ENCODE results near the gene PCSK2. TPM values are rescaled to one million over a fixed set of nuclear protein-coding genes. Genes with fewer than 3 reads are reported as not detected.

The PCSK2 gene
- total RNA-seq, 1 donor from 2014 or later, result 0.86 TPM

- intact Hi-C loops (cut with DNase I), result loop anchor here (5.0 to 10.0 kb wide), 2 partner anchors 489 to 776 kb away; partner anchors contain the start of gene ZNF133
- ATAC-seq (ENCODE audit: poor library complexity) (no peak), DNase-seq (no peak)
Observed at GRCh38 chr20:17508756-17509155, 281.9 kb downstream of the PCSK2 start.

GRCh38 chr20:17510548-17510947 lies 283.7 kb downstream of the PCSK2 start:
- intact Hi-C loops (cut with DNase I), result no loop called here
- no peak for DNase-seq
- ATAC-seq (ENCODE audit: poor library complexity), result no peak

GRCh38 chr20:17511401-17511800 lies 284.6 kb downstream of the PCSK2 start:
- intact Hi-C loops (cut with DNase I), result no loop called here
- no peak for ATAC-seq (ENCODE audit: poor library complexity)
- no peak for DNase-seq

GRCh38 chr20:17513939-17514338 lies 287.1 kb downstream of the PCSK2 start:
- intact Hi-C loops (cut with DNase I), result no loop called here
- no peak for DNase-seq
- no peak for ATAC-seq (ENCODE audit: poor library complexity)

- DNase-seq (no peak), ATAC-seq (ENCODE audit: poor library complexity) (no peak)
- intact Hi-C loops (cut with DNase I), result no loop called here
Observed at GRCh38 chr20:17515053-17515452, 288.2 kb downstream of the PCSK2 start.

GRCh38 chr20:17518339-17519052 lies 291.7 kb downstream of the PCSK2 start:
- ATAC-seq (ENCODE audit: poor library complexity), result no peak
- DNase-seq, result peak; percentile 45
- intact Hi-C loops (cut with DNase I), result no loop called here

- no peak for ATAC-seq (ENCODE audit: poor library complexity)
- no peak for DNase-seq
- intact Hi-C loops (cut with DNase I), result no loop called here
Observed at GRCh38 chr20:17519606-17520285, 292.9 kb downstream of the PCSK2 start.

- ATAC-seq (ENCODE audit: poor library complexity) (no peak), DNase-seq (no peak)
- intact Hi-C loops (cut with DNase I), result no loop called here
Observed at GRCh38 chr20:17520583-17520982, 293.7 kb downstream of the PCSK2 start.

GRCh38 chr20:17522528-17522927 lies 295.7 kb downstream of the PCSK2 start:
- DNase-seq, result no peak
- ATAC-seq (ENCODE audit: poor library complexity), result no peak
- intact Hi-C loops (cut with DNase I), result no loop called here

GRCh38 chr20:17523326-17523725 lies 296.5 kb downstream of the PCSK2 start:
- no peak for DNase-seq
- intact Hi-C loops (cut with DNase I), result no loop called here
- ATAC-seq (ENCODE audit: poor library complexity), result no peak

GRCh38 chr20:17524560-17524959 lies 297.7 kb downstream of the PCSK2 start:
- intact Hi-C loops (cut with DNase I), result no loop called here
- ATAC-seq (ENCODE audit: poor library complexity), result no peak

GRCh38 chr20:17525132-17525531 lies 298.3 kb downstream of the PCSK2 start:
- intact Hi-C loops (cut with DNase I), result no loop called here
- no peak for ATAC-seq (ENCODE audit: poor library complexity)
- no peak for DNase-seq

More at GRCh38 chr20:17524560-17524959, 297.7 kb downstream of the PCSK2 start:
- DNase-seq, result no peak

- DNase-seq (no peak), ATAC-seq (ENCODE audit: poor library complexity) (no peak)
- intact Hi-C loops (cut with DNase I), result no loop called here
Observed at GRCh38 chr20:17525650-17526049, 298.8 kb downstream of the PCSK2 start.

GRCh38 chr20:17529586-17529985 lies 302.7 kb downstream of the PCSK2 start:
- DNase-seq, result no peak
- ATAC-seq (ENCODE audit: poor library complexity), result no peak
- intact Hi-C loops (cut with DNase I), result no loop called here

GRCh38 chr20:17530153-17530552 lies 303.3 kb downstream of the PCSK2 start:
- ATAC-seq (ENCODE audit: poor library complexity), result no peak
- intact Hi-C loops (cut with DNase I), result loop anchor here (10.0 kb wide), 1 partner anchor 375 kb away; no protein-coding TSS in a partner anchor

GRCh38 chr20:17530716-17531664 lies 304.1 kb downstream of the PCSK2 start, which contains the start of gene BFSP1:
Gene BFSP1 (minus strand): TSS chr20:17531379. CDS start chr20:17531329, 50 bp downstream.
- ATAC-seq (ENCODE audit: poor library complexity), result peak; percentile 91
- intact Hi-C loops (cut with DNase I), result loop anchor here (10.0 kb wide), 1 partner anchor 374 kb away; no protein-coding TSS in a partner anchor
- peak; percentile 68 for DNase-seq

More at GRCh38 chr20:17530153-17530552, 303.3 kb downstream of the PCSK2 start:
- no peak for DNase-seq

GRCh38 chr20:17531665-17532025 lies 304.8 kb downstream of the PCSK2 start:
- no peak for ATAC-seq (ENCODE audit: poor library complexity)
- no peak for DNase-seq
- intact Hi-C loops (cut with DNase I), result loop anchor here (10.0 kb wide), 1 partner anchor 373 kb away; no protein-coding TSS in a partner anchor

GRCh38 chr20:17533396-17533795 lies 306.6 kb downstream of the PCSK2 start:
- no peak for DNase-seq
- ATAC-seq (ENCODE audit: poor library complexity), result no peak
- intact Hi-C loops (cut with DNase I), result loop anchor here (10.0 kb wide), 1 partner anchor 371 kb away; no protein-coding TSS in a partner anchor

GRCh38 chr20:17534077-17534476 lies 307.2 kb downstream of the PCSK2 start:
- DNase-seq, result no peak
- intact Hi-C loops (cut with DNase I), result loop anchor here (10.0 kb wide), 1 partner anchor 371 kb away; no protein-coding TSS in a partner anchor
- ATAC-seq (ENCODE audit: poor library complexity), result no peak
